AG09309 (cell line): ENCODE measurements around the gene CYS1.

Source experiments
- DNase-seq: peaks from one replicate; pipeline ENCODE4 v3.0.0-alpha.2; 2010; ENCODE audit warnings: low read depth
- H3K4me3 ChIP-seq: 2 replicates; pipeline ENCODE4 v1.5.1; 2011; ENCODE audit warnings: mild to moderate bottlenecking, low read depth, low read length, moderate library complexity; ENCODE audit not compliant: control insufficient read depth
- TF ChIP-seq, protein P1 (sequence below): IDR thresholded peaks from 2 replicates; pipeline ENCODE4 v1.5.1; 2011; ENCODE audit warnings: mild to moderate bottlenecking, low read depth, low read length, inconsistent platforms; ENCODE audit not compliant: insufficient read depth, control insufficient read depth; ENCODE audit errors: missing control alignments

The CYS1 gene, protein sequence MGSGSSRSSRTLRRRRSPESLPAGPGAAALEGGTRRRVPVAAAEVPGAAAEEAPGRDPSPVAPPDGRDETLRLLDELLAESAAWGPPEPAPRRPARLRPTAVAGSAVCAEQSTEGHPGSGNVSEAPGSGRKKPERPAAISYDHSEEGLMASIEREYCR

DNA sequence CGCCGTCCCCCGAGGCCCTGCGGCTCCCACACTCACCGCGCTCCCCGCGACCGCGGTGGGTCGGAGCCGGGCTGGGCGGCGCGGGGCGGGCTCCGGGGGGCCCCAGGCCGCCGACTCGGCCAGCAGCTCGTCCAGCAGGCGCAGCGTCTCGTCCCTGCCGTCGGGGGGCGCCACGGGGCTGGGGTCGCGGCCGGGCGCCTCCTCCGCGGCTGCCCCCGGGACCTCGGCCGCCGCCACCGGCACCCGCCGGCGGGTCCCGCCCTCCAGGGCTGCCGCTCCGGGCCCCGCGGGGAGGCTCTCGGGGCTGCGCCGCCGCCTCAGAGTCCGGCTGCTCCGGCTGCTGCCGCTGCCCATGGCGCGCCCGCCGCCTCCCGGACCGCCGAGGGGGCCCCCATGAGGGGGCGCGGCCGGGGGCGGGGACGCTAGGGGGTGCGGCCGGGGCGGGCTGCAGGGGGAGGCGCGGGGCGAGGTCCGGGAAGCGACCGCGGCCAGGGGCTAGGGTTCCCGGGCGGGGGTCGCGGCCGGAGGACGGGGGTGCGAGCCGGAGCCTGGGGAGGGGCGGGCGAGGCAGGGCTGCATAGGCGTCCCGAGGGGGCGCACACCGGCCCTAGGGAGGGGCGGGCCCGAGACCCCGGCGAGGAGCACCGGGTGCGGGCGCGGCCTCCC, at the start of gene CYS1:
TSS of gene CYS1 (minus strand) at position 542 of the 666 bp plus-strand sequence. CDS start at position 354, 188 bp downstream.
- no peak for DNase-seq
- TF ChIP-seq, protein P1, sequence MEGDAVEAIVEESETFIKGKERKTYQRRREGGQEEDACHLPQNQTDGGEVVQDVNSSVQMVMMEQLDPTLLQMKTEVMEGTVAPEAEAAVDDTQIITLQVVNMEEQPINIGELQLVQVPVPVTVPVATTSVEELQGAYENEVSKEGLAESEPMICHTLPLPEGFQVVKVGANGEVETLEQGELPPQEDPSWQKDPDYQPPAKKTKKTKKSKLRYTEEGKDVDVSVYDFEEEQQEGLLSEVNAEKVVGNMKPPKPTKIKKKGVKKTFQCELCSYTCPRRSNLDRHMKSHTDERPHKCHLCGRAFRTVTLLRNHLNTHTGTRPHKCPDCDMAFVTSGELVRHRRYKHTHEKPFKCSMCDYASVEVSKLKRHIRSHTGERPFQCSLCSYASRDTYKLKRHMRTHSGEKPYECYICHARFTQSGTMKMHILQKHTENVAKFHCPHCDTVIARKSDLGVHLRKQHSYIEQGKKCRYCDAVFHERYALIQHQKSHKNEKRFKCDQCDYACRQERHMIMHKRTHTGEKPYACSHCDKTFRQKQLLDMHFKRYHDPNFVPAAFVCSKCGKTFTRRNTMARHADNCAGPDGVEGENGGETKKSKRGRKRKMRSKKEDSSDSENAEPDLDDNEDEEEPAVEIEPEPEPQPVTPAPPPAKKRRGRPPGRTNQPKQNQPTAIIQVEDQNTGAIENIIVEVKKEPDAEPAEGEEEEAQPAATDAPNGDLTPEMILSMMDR, result no peak
- H3K4me3 ChIP-seq, result peak within 1 kb of the TSS; percentile 50

DNA sequence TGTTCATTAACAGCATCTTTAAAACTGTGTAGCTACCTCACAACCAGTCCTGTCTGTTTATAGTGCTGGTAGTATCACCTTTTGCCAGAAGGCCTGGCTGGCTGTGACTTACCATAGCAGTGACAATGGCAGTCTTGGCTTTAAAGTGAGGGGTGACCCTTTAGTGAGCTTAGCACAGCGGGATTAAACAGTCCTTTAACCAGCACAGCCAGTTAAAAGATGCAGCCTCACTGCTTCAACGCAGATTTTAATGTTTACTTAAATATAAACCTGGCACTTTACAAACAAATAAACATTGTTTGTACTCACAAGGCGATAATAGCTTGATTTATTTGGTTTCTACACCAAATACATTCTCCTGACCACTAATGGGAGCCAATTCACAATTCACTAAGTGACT, 49.3 kb upstream of the CYS1 start:
- no peak overlapping the region for H3K4me3 ChIP-seq
- DNase-seq, result no peak
- TF ChIP-seq, protein P1, result no peak

DNA sequence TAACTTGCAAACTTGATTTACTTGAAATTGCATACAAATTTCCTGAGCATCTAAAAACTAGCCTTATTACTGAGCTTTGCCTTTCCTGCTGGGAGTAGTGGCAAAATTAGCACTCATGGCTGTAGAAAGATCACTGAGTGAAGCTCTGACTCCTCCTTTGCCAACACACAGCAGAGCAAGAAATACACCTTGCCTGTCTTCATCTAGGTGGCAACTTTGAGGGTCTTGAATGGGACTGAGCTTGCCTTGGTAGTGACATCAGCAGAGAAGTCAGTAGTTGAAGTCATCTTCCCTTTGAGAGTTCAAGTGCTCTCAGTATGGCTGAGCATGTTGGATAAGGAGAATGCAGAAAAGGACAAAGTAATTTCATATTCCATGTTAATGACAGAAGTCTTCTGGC, 48.2 kb upstream of the CYS1 start:
- no peak for DNase-seq
- no peak overlapping the region for H3K4me3 ChIP-seq
- TF ChIP-seq, protein P1, result no peak

DNA sequence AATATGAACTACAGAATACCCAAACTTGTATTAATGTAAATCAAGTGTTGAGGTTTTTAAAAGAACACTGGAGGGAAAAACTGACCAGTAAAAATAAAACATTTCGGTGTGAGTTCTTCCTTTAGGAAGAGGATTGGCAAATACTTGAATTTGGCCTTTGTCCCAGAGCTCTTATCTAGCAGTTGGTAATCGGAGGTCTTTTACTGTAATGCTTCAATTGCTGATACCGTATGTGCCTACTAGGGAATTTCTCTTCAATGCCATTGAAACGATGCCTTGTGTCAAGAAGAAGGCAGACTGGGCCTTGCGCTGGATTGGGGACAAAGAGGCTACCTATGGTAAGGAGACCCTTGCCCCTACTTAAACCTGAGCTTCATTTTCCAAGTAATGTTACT, 46.4 kb upstream of the CYS1 start:
- DNase-seq, result no peak
- TF ChIP-seq, protein P1, result no peak
- no peak overlapping the region for H3K4me3 ChIP-seq

DNA sequence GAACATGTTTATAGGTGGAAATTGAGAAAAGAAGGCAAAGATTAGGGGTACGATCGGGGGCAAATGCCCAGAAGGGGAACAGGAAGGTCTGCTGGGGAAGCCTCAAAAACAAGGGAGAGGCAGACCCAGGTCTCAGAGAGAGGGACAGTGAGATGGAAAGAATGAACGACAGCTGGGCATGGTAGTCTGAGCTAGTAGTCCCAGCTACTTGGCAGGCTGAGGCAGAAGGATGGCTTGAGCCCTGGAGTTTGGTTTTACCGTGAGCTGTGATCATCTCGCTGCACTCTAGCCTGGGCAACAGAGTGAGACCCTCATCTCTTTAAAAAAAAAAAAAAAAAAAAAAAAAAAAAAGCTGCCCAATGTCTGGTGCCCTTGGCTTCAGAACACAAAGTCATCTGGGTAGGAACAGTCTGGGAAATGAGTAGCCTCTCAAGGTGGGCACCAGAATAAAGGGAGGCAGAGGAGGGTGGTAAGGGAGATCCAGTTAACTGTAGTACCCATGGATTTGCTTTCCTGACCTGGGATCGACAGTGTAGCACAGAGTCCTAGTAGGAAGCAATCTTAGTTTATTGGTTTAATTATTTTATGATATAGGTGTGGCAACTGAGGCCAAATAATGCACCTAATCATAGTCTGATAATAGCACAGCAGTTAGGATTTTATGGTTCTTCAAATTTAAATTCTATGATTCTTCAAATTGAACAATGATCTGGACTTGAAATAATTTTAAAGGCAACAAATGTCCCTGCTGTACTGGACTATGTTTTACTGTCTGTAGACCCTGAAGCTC, 45.8 kb upstream of the CYS1 start:
- no peak for DNase-seq
- H3K4me3 ChIP-seq, result no peak overlapping the region
- TF ChIP-seq, protein P1, result no peak

DNA sequence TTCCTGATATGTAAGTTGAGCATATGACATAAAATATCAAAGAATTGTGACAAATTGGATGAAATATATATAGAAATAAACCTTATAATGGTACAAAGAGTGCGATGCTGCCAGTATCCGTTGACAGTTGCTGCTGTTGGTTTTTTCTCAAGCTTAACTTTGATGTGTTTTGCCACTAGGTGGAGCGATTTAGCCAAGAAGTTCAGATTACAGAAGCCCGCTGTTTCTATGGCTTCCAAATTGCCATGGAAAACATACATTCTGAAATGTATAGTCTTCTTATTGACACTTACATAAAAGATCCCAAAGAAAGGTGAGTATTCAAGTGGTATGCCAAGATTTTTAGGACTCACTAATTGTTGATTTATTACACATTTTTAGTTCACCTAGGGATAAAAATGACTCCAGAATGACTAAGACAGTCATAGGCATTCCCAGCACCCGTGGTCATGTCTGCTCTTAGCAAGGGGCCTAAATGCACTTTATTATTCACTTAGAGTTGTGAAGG, 44.4 kb upstream of the CYS1 start:
- DNase-seq, result no peak
- H3K4me3 ChIP-seq, result peak overlapping the region; percentile 31; the same call in 1 of the 2 replicates
- TF ChIP-seq, protein P1, result peak; percentile 53
